ELR (cell line): ENCODE measurements around the gene TNNI3K.
A peak's percentile ranks its signal among the peaks of the same experiment; 100 is the strongest.
"Not testable (repeated sequence)": the region's sequence is repeated elsewhere in the genome, so short reads cannot be mapped to it uniquely, and the experiment has no call there.

ENCODE experiments used
- DNase-seq: peaks from one replicate; pipeline ENCODE4 v3.0.0-alpha.2; 2015; ENCODE audit warnings: low read depth

TNNI3K gene, protein sequence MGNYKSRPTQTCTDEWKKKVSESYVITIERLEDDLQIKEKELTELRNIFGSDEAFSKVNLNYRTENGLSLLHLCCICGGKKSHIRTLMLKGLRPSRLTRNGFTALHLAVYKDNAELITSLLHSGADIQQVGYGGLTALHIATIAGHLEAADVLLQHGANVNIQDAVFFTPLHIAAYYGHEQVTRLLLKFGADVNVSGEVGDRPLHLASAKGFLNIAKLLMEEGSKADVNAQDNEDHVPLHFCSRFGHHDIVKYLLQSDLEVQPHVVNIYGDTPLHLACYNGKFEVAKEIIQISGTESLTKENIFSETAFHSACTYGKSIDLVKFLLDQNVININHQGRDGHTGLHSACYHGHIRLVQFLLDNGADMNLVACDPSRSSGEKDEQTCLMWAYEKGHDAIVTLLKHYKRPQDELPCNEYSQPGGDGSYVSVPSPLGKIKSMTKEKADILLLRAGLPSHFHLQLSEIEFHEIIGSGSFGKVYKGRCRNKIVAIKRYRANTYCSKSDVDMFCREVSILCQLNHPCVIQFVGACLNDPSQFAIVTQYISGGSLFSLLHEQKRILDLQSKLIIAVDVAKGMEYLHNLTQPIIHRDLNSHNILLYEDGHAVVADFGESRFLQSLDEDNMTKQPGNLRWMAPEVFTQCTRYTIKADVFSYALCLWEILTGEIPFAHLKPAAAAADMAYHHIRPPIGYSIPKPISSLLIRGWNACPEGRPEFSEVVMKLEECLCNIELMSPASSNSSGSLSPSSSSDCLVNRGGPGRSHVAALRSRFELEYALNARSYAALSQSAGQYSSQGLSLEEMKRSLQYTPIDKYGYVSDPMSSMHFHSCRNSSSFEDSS

DNA sequence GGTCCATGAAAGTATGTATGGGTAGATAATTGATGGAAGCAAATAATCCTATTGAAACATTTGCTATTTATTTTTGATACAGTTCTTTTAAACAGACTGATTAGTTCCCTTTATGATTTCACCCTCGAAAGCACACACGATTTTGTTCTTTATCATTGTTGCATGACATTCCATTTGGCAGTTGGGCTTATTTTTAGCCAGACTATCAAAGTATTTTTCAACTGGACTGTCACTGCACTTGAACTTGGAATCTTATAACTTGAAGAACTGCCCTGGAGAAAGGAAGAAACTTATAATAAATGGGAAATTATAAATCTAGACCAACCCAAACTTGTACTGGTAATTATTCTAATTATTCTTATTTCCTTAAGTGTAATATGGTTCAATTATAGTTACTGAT lies at the start of gene TNNI3K:
TSS of gene TNNI3K (plus strand) at position 235 of the 400 bp plus-strand sequence. CDS start at position 300, 65 bp downstream.
- DNase-seq, result no peak

- peak; percentile 53 for DNase-seq
These were observed 41.3 kb upstream of the TNNI3K start for GRCh38 chr1:74193908-74194307.

DNA sequence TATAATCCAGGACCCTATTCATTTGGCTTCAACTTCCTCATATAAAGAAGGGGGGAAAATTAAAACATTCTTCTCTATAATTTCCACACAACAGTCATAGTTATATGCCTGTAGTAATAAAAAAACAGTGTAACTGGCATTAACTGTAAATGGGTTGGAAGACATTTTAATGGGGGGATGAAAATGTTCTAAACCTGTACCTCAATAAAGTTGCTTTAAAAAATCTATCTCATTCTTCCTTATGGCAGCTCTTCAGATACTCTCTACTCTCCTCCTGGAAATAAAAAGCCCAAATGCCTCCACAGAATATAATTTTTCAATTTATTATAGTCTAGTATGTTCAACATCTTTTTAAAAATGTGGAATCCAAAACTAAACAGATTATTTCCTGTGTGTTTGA lies 39.8 kb upstream of the TNNI3K start:
- no peak for DNase-seq

GRCh38 chr1:74197255-74197654 lies 37.9 kb upstream of the TNNI3K start:
- DNase-seq, result no peak

GRCh38 chr1:74197657-74198552 lies 37.3 kb upstream of the TNNI3K start, which contains the start of the genes FPGT and LRRIQ3:
TSS of gene FPGT (plus strand) at chr1:74198242. CDS start at chr1:74198279, 37 bp downstream.
TSS of gene LRRIQ3 (minus strand) at chr1:74198176. CDS start at chr1:74183684, 14,492 bp downstream.
- DNase-seq, result peak; percentile 94

DNA sequence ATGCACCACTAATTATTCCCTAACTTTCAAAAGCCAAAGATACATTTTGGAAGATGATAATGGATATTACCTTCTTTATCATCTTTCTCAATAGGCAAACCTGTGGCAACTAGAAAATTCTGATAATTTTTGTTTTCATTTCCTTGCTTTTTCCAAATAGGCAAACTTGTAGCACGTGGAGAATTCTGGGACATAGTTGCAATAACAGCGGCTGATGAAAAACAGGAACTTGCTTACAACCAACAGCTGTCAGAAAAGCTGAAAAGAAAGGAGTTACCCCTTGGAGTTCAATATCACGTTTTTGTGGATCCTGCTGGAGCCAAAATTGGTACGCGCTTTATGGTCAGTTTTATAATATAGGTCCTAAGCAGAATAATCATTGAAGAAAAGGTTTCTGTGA lies 35.7 kb upstream of the TNNI3K start:
- DNase-seq, result no peak

- DNase-seq, result no peak
These were observed 29.9 kb upstream of the TNNI3K start for GRCh38 chr1:74205266-74205665.

DNA sequence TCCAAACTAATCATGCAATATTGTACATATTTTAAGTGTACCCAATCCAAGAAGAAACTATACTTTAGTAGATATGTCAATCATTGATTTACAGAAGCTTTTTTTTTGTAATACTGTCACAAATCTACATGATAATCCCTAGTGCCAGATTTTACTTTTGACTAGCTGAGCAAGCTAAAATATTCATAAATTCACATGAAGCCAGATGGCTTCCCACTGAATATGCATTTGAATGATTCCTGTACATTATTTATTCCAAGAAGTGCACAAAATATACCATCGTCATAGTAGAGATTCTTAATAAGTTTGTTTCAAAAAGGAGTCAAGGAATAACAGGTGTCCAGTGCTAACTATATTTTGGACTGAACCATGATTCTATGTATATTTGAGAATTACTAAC lies 20.0 kb upstream of the TNNI3K start:
- DNase-seq, result no peak

DNA sequence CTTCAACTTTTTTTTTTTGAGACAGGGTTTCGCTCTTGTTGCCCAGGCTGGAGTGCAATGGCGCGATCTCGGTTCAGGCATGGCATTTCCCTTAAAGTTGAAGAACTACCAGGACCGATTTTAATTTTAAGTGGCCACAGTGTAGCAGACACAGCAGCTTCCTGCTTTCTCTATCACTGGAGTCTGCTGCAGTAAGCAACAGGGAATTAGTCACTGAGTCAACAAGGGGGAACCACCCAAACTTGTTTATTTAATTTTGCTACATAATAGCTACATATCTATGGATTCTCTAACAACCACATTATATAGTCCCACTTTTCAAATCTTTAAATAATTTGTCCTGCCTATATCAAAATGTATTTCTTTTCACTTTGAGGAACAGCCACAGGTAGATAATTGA lies 12.5 kb upstream of the TNNI3K start:
- DNase-seq, result peak; percentile 3

DNA sequence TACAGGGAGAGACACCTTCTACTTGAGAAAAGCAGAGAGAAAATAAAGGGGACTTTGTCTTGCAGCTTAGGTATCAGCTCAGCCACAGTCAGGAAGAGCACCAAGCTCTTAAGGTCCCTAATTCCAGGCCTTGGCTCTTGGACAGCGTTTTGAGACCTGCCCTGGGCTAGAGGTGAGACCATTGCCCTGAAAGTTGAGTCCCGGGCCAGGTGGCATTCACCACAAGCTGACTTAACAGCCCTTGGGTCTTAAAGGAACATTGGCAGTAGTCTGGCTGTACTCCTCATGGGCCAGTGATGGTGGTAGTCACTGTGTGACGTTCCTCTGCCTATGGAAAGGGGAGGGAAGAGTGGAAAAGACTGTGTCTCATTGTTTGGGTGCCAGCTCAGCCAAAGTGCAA lies 11.7 kb upstream of the TNNI3K start:
- no peak for DNase-seq

DNA sequence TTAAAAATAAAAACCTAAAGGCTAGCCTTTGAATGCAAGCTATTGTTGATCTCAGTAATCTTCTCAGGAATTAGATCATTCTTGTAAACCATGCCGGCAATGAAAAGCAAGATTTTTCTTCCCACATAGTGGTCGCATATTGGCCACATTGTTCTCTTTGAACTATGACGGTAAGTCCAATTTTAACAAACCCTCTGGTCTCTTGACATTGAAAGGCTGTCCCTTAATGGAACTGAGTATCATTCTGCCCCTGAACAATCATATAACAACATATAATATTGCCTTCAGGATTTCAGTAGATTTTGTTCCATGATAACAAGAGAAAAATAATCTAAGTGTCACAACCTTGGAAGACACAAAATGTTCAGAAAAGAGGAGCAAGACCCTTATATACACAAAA lies 1.3 kb downstream of the TNNI3K start:
- no peak for DNase-seq

DNA sequence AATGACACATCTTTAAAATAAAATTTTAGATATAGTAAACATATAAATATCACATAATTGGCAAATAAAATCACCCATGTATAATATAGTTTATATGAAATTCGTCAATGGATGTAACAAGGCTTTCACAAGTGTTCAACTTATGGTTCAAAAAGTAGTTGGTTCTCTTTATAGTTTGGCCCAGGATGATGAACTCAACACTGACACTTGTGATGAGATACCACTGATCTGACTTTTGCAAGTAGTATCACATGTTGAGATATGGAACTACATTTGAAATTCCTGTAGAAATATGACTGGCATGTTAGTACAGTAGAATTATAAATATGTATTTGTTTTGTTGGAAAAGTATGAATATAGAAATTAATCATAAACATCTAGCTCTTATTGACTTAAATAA lies 1.8 kb downstream of the TNNI3K start:
- no peak for DNase-seq

DNA sequence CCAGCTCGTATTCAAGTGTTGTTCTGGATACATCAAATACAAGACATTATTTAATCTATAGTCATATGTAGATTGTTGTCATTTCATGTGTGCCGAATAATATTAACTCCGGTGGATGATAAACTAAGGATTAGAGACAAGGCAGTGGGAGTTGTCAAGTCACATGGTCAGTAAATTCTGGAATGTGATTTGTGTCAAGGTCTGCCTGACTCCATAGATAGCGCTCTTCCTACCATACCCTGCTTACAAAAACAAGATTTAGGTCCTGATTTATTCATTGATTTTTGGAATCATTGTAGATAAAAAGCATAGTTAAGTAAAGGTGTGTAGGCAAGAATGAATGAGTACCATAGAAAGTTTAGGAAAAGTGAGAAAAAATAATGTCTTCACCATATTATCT lies 2.6 kb downstream of the TNNI3K start:
- DNase-seq, result no peak

GRCh38 chr1:74245168-74245772 lies 10.1 kb downstream of the TNNI3K start:
- DNase-seq, result no peak

GRCh38 chr1:74246315-74246714 lies 11.1 kb downstream of the TNNI3K start:
- DNase-seq, result no peak

GRCh38 chr1:74247881-74248528 lies 12.8 kb downstream of the TNNI3K start:
- no peak for DNase-seq

- not testable (repeated sequence) for DNase-seq
These were observed 18.1 kb downstream of the TNNI3K start for GRCh38 chr1:74253243-74253824.

DNA sequence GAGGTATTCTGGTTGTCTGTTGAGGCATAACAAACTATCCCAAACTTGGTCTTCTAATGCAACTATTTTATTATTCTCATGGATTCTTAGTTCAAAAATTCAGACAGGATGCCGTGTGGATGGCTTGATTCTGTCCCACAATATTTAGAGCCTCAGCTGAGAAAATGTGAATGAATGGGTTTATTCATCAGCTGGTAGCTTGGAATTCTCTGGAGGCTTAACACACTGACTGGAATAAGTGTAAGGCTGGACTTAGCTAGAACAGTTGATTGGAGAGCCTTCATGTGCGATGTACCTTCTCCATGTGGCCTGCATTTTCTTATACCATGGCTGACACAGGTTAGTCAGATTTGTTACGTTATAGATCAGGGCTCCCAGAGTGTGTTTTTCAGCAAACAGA lies 30.8 kb downstream of the TNNI3K start:
- no peak for DNase-seq

- no peak for DNase-seq
These were observed 36.3 kb downstream of the TNNI3K start for GRCh38 chr1:74271503-74271902.

DNA sequence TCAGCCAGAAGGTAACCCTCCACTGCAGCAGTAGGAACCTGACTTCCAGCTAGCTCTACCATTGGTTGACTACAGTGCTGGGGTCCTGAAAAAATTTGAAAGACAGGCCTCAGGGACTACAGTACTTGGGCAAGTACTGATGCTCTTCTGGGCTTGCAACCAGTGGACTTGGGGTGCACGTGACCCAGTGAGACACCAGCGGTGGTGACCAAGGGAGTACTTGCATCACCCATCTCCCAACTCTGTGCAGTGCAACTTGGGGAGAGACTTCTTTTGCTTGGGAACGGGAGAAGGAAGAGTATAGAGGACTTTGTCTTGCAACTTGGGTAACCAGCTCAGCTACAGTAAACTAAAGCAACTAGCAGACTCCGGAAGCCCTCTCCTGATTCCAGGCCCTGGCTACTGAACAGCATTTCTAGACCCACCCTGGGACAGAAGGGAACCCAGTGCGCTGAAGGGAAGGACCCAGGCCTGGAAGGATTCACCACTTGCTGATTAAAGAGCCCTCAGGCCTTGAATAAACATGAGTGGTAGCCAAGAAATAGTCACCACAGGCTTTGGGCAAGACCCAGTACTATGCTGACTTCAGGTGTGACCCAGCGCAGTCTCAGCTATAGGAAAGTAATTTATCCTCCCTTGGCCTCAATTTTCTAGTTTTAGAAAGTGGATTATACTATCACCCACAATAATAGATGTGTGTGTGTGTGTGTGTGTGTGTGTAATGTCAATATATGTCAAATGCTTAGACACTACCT lies 45.6 kb downstream of the TNNI3K start:
- no peak for DNase-seq
